Stomach (tissue), 4 donors: ENCODE data around the gene NPHP1.

Experiments
- EP300 ChIP-seq: sonication (generic); formaldehyde crosslinking; IDR thresholded peaks from one replicate; pipeline ENCODE4 v1.6.1; 2017; ENCODE audit warnings: antibody characterized with exemption
- POLR2A ChIP-seq, 4 donors: fragments of 450-650 bp; IDR thresholded peaks; one replicate each; pipeline ENCODE4 v1.6.1; 2016; ENCODE audit warnings: antibody characterized with exemption in 4 of 4, control low read depth in 2 of 4, mild to moderate bottlenecking in 1 of 4, moderate library complexity in 1 of 4

- no peak for TF ChIP-seq POLR2A (IDR thresholded peaks at IDR 0.05)
- no peak for TF ChIP-seq EP300
Measured at GRCh38 chr2:110124939-110125691, 79.7 kb downstream of the NPHP1 start.
